HG03460 (cell line): Measurements from ENCODE around the gene CTDSP2.

Experiments
- ATAC-seq: cut with Tn5 transposase; IDR thresholded peaks from one replicate; pipeline ENCODE4 v1.9.1; 2021; ENCODE audit not compliant: unreplicated experiment

Gene CTDSP2

GRCh38 chr12:57817261-57817989, 29.1 kb downstream of the CTDSP2 start:
- no peak for ATAC-seq

- no peak for ATAC-seq
Observed at GRCh38 chr12:57816855-57817151, 29.7 kb downstream of the CTDSP2 start.

GRCh38 chr12:57816001-57816854, 30.3 kb downstream of the CTDSP2 start:
- no peak for ATAC-seq

- no peak for ATAC-seq
Observed at GRCh38 chr12:57815177-57816000, 31.1 kb downstream of the CTDSP2 start.

- no peak for ATAC-seq
Observed at GRCh38 chr12:57813971-57814772, 32.4 kb downstream of the CTDSP2 start.

GRCh38 chr12:57813111-57813970, 33.2 kb downstream of the CTDSP2 start:
- no peak for ATAC-seq

- no peak for ATAC-seq
Observed at GRCh38 chr12:57811028-57811755, 35.3 kb downstream of the CTDSP2 start.

GRCh38 chr12:57810450-57810849, 36.1 kb downstream of the CTDSP2 start:
- no peak for ATAC-seq

GRCh38 chr12:57809425-57809824, 37.1 kb downstream of the CTDSP2 start:
- no peak for ATAC-seq

- no peak for ATAC-seq
Observed at GRCh38 chr12:57808351-57808750, 38.2 kb downstream of the CTDSP2 start.

- no peak for ATAC-seq
Observed at GRCh38 chr12:57807285-57807684, 39.2 kb downstream of the CTDSP2 start.

GRCh38 chr12:57806677-57807076, 39.9 kb downstream of the CTDSP2 start:
- ATAC-seq: no peak

GRCh38 chr12:57803319-57803893, 43.1 kb downstream of the CTDSP2 start:
- ATAC-seq: no peak

GRCh38 chr12:57802607-57803006, 43.9 kb downstream of the CTDSP2 start:
- no peak for ATAC-seq

- ATAC-seq: no peak
Observed at GRCh38 chr12:57800965-57801364, 45.6 kb downstream of the CTDSP2 start.

- no peak for ATAC-seq
Observed at GRCh38 chr12:57797933-57798332, 48.6 kb downstream of the CTDSP2 start.

GRCh38 chr12:57796996-57797395, 49.5 kb downstream of the CTDSP2 start:
- ATAC-seq: no peak

- ATAC-seq: no peak
Observed at GRCh38 chr12:57795354-57795753, 51.2 kb downstream of the CTDSP2 start.

GRCh38 chr12:57793920-57794319, 52.6 kb downstream of the CTDSP2 start:
- ATAC-seq: no peak
